A172 (cell line): ENCODE measurements around the gene CLEC20A. TPM values are rescaled to one million over a fixed set of nuclear protein-coding genes. Genes with fewer than 3 reads are reported as not detected.
"Not testable (repeated sequence)": the region's sequence is repeated elsewhere in the genome, so short reads cannot be mapped to it uniquely, and the experiment has no call there.

Source experiments
- DNase-seq: peaks from one replicate; pipeline ENCODE4 v3.0.0-alpha.2; 2015; ENCODE audit warnings: low spot score
- total RNA-seq: library from RNA; depleted of rRNA; stranded (reverse); fragments of >200 nt; shearing (Covaris generic); gene quantifications from 2 replicates; pipeline ENCODE4 v1.2.3, GENCODE V29; 2014

CLEC20A gene
- total RNA-seq, 1 experiment from 2014 or later: not detected

DNA sequence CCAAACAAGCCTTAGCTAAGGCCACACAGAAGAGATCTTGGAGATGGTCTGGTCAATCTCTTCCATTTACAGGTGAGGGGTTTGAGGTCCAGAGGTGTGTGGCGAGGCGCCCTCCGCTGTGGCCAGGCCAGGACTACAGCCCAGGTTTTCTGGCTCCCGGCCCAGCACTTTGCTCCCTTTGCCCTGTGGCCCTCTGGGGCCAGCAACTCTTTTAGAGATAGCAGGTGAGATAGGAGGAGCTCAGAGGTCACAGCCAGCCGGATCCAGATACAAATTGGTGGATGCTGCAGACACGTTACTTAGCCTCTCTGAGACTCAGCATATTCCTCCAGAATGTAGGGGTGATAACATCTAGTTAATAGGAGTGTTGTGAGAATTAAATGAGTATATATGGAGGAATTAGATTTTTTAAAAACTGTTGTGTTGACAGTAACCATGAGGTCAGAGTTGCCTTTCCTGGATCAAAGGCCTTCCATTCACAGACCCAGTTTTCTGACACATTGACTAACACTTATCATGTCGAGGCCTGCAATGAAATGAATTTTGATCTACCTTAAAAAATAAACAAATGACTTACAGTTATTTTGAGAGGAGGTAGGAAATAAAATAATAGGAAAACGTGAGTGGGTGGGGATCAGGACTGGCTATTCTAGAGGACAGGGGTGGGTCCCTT lies 32.7 kb upstream of the CLEC20A start:
- no peak for DNase-seq

DNA sequence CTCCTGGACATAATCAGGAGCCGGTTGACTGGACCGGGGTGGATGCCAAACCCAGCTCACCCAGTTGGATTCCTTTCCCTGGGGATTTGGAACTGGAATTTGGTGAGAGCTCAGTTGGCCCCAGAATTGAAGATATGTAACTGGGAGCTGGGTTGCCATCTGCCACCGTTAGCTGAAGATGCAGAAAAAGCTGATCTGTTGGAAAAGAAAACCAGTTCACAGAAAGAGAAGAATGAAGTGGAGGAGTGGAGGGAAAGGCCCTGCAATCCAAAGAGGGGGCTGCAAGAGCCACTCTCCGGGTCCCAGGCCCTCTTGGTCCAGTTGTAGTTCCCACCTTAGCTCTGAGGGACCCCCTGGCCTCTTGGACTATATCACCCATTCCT lies 32.2 kb upstream of the CLEC20A start:
- DNase-seq: no peak

DNA sequence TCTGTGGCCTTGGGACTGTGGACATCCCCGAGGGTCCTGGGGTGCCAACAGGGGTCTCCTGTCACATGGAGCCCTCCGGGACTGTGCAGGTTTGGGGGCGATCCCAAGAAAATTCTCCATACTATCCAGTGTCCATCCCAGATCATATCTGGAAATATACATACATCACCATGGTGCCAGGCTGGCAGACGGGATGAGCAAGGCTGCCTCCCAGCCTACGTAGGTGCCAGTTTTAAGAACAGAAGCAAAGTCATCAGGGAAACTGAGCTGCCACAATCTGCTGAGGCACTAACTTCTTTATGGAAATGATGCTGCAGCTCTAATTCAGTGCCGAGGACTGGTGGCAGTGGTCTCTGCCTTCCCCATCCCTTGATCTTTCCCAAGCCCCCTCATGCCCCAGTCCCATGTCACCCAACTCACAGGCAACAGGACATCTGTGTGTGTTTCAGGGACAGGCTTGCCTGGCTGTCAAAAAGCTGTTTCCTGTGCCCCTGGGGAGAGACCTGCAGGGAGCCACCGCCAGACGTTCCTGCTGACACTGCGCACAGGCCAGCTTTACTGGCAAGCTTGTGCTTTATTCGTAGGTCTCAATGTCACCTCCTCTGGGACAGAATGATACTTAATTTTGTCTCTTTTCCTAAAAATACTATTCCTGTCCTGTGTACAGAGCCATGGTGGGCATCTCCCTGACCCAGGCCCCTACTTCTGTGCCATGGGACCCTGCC lies 31.6 kb upstream of the CLEC20A start:
- no peak for DNase-seq

DNA sequence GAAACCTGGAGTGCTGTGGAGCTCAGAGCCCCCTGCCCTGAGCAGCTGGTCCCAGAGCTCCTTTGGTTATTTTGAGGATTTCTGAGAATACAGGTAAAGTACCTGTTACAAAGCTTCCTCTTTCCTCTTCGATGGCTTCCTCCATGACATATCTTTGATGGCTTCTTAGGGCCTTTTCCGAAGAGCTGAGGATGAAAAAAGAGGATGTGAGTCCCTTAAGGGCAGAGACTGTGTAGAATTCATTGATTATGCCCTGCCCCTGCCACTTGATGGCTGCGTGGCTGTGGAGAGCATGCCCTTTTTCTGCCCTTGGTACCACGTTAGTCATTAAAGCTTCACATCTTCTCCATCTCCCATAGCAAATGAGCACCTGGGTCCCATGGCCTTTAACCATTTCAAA lies 30.4 kb upstream of the CLEC20A start:
- no peak for DNase-seq

DNA sequence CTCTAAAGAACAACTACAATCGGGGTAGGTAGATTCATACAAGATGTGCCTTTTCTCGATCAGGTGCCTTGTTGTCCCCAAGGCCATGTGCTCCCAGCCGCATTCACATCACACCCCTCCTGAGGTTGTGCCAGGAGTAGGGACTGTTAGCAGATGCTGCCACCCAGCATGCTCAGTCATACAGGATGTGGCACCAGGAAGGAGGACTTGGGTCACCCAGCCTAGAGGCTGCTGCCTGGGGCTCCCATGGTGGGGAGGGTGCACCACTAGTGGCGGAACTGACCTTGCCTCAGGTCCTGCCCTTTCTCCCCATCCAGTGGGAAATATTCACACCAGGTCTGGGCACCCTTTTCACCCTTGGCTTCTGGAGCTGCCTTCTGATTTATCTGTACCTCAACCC lies 24.5 kb upstream of the CLEC20A start:
- DNase-seq: no peak

DNA sequence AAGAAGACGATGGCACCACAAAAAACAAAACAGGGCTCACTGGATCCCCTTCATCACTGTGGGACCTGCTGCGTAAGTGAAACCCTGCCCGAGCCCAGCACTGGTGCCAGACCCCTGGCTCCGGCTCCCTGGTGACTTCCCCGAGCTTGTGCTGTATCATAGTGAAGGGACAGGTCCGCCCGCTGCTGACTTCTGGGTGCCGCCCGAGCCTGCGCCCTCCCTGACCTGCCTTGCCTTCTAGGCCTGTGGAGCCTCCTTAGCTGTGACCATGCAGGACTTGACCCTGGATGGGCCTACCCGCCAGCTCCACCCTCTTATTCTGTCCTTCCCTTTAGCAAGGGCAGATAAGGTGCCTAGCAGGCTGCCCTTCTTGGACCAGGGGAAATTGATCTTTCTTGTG lies 24.0 kb upstream of the CLEC20A start:
- no peak for DNase-seq

DNA sequence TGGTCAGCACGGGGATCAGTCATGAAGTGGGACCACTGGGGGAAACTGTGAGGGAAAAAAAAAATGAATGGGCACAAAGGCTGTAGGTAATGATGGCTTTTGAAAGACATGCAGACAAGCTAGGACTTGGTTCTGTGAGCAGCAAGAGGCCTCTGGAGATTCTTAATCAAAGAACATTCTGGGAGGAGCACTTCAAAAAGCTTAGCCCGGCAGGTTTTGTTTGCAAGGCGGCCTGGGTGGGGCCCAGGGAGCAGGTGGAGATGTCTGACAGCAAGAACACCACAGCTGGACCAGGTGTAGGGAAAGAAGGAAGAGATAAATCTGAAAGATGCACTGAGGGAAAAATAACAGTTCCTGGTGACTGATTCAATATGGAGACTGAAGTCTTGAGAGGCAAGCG lies 22.1 kb upstream of the CLEC20A start:
- no peak for DNase-seq

DNA sequence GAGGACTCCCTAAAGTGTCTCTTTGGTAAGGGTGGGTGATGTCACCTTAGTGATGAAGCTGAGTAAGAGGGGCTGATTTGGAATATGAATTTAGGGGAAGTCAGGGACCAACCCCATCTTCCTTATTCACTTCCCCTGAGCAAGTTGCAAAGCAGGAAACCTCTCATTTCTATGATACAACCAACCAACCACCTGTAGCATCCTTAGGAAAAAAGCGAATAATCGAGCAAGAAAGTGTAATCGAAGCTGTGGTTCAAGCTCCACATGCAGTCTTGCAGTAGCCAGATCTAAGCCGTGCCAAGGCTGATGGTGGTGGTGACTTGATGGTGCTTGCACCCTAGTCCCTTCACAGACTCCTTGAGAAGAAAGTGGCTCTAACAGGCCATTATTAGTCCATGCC lies 19.3 kb upstream of the CLEC20A start:
- DNase-seq: no peak

DNA sequence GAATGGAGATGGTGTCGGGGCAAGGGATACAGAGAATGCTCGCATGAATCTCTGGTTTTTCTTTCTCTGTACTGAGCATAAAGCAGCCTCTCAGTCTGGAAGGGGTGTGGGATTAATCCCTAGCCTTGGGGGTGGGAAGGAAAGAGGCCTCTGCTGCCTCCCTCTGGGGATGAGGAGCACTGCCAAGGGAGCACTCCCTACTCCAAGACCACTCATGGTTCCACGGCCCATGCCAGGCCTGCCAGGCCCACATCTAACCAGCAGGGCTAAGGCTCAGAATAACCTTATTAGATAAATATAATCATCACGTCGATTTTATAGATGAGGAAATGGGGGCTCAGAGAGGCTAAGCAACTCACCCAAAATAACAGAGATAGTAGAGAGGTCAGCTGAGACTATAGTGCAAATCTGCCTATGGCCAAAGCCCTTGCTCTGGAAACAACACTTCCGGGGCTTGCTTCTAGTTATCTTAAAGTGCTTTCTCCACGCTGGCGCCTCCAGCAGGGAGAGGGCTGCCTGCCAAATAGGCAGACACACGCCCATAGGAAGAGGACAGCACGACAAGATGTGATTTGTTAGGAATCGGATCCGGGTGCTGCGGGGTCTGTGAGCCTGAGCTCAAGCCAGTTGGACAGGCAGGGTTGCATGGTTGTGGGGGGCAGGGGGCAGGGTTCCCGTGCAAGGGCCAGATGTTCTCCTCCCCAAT lies 16.7 kb upstream of the CLEC20A start:
- DNase-seq: no peak

DNA sequence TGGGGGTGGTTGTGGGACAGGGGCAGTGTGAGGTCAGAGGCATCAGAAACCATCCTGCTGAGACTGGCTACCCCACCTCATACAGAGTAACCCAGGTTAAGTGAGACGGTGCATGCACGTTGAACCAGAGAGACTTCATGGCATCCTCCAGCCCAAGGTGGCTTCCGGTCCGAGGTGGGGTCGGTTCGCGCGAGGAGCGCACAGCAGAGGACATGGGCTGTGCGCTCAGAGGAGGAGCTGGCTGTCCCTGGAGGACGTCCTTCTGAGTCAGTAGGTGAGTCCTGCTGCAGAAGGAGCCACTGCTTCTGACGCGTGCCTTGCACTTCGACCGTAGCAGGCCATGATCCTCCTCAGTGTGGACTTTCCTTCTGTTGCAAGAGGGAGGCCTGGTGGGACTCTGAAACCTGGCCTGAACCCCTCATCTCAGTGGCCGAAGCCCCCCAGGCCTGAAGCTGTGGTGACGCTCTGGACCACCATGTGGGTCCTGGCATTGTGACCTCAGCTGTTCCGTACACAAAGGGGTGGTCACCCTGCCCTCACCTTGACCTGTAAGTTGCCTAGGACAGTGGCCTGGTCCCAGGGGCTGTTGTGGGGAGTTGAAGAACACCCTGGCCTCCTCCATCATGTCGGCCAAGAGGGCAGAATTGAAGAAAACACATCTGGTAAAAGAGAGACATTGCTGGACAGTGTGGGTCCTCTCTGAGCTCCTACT lies 16.0 kb upstream of the CLEC20A start, which contains the start of gene TEX35:
Gene TEX35, plus strand, starts transcription at position 544 of the 712 bp plus-strand sequence. Its CDS starts 80 bp downstream, at position 624.
- no peak for DNase-seq

DNA sequence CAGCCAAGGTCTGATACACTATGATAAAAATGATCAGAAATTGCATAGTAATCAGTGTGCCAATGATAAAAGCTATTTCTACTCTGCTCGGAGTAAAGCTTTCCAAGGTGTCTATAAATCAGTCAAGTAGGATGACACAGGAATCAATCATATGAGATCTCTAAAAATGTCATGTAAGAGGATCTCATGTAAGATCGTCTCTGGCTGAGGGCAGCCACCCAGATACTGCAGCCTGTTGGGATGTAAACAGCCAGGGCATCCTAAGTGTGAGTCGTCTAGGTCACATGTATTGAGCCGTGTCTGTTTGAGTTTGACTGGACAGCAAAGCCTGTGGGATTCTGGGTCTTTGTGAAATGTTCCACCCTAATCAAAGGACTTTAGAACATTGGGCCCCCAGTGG lies 13.4 kb upstream of the CLEC20A start:
- DNase-seq: no peak

DNA sequence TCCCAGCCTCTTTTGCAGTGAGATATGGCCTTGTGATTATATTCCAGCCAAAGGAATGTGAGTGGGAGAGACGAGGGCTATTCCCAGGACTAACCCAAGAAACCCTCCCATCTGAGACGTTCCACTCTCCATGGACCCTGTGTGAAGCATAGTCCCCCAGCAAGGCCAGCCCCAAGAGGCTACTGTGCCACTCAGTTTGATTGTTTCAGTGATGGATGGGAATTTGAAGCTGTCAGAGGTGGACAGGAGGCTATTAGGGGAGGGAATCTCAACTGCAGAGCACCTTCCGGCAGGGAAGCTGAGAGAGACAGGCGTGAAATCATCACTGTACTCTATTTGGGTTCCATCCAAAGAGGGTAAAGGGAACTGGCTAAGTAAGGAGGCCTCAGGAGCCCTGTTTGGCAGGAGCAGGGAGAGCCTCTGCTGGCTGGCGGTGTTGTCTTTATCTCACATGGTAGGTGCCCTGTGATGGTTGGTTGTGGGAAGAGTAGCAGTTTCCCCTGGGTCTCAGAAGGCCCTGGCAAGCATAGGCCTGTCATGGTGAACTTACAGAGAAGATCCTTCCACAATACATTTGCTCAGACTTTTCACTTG lies 12.7 kb upstream of the CLEC20A start:
- DNase-seq: no peak

DNA sequence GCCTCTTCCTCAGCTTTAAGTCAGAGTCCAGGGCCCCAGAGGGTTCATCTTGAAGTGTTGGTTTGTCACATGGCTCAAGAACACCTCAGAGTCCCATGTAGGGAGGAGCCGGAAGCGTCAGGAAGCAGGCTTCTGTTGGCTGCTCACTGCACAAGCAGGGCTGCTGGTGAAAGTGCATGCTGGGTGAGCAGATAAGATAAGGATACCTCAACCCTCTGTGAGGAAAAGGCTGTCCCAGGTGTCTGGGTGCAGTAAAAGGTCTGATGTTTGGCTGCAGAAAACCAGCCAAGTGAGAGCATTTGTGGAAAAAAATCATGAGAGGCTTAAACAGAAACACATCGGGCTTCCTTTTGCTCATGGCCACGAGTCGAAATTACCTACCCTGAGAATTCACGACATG lies 9.9 kb upstream of the CLEC20A start:
- DNase-seq: no peak

DNA sequence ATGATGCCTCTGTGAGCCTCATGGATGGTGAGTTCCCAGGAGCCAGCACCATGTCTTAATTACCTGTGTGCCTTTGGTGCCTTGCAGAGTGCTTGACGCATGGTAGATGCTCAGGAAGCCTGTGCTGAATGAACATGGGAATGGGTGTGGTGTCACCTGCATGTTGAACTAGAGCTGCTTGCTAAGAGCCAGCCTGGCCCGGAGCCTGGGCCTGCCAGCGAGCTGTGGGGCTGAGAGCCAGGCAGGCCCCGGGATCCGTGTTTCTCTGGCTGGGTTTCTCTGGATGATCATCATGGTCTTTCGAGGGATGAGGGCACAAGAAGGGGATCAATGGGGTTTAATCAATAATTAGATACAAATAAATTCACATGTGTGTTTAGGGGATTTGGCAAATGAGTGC lies 9.4 kb upstream of the CLEC20A start:
- DNase-seq: no peak

DNA sequence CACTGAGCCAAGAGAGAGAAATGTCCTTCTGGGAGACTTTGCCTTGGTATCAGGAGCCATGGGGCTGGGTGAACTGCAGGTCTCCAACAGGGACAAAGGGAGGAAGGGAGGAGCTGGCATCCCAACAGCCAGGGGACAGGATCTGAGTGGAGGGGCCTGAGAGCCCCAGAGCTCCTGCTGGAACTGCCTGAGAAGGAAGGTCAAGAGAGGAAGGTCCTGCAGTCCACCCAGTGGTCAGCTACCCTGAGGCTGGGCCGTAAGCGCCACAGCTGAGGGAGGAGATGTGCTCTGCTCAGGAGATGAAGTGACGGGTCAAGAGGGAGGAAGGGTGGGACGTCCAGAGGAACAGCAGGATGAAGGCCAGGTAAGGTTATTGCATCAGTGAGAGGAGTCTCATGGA lies 7.5 kb upstream of the CLEC20A start:
- no peak for DNase-seq

DNA sequence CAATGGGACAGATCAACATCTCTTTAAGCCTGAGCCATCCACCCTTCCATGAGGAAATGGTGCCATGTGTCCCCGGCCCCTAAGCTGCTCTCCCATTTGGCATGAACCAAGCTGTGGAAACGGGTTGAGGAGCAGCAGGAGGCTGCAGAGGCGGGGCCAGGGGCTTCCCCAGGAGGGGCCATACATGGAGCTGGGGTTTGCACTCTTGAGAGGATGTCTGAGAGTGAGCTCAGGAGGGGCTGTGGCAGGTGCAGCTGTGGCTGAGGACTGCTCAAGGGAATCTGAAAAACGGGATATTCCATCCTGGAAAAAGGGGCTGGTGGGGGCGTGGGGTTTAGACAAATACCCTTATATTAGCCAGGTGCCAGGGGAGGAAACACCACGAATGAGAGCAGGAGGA lies 7.1 kb upstream of the CLEC20A start:
- no peak for DNase-seq

DNA sequence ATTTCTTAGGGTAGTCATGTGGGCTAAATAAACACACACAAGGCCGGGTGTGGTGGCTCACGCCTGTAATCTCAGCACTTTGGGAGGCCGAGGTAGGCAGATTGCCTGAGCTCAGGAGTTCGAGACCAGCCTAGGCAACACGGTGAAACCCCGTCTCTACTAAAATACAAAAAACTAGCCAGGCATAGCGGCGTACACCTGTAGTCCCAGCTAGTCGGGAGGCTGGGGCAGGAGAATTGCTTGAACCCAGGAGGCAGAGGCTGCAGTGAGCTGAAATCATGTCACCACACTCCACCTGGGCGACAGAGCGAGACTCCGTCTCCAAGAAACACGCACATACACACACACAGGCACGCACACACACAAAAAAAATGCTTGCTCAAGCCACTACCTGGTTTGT lies 6.6 kb upstream of the CLEC20A start:
- DNase-seq: not testable (repeated sequence)

DNA sequence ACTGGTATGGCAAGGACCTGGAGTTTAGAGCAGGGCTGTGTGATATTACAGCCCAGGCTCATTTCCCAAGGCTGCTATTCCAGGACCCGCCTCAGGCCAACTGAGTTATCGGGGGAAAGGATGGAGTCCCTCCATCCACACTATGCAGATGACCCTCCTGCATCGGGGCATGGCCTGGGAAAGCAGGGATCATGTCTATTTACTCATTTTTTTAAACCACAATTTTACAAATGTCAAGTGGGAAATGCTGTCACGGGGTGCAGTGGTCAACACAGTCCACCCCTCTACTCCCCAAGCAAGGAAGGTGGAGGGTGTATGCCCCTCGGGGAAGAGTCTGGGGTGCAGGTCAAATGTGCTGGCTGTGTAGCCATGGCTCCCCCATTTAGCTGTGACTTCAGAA lies 6.1 kb upstream of the CLEC20A start:
- DNase-seq: no peak

DNA sequence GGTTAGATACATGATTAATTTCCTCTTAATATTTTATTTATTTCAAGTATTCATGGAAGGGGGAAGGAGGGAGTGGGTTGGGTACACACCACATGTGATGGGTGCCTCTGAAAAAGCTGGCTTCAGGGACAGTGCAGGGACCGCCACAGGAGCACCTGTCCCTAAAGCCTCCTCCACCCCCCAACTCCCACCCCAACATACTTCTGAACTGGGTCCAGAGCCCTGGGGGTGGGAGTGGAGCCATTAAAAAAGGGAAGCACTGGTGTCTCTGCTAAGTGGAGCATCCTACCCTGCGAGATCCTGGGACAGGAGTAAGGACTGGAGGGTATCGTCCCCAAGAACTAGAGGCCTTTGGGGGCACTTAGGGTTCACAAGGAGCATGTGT lies 5.6 kb upstream of the CLEC20A start:
- no peak for DNase-seq

DNA sequence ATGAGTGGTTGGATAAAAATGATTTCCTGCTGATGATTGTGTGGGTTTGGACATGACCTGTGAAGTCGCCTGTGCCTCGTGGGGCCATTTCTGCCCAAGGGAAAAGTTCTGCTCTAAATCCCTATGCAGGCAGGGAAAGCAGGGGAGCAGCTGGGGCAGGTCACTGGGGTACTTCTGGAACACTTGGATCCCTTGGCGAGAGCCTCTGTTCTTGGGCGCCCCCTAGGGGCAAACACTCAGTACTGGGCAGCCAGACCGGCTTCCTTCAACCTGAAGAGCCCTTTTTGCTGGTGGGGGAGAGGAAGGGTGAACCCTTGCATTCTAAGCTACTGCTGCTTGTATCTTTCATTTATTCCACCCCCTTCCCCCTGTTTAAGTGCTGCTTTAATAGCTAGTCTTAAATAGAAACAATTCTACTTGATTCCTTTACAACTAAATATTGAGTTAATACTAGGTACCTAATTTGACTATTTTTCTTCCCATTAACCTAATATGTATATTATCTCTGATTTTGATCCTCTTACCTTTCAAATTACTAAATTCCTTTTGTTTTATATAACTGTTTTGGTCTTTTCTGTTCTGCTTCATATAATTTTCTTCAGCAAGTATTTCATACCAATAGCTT lies 5.1 kb upstream of the CLEC20A start:
- peak; percentile 76 for DNase-seq

DNA sequence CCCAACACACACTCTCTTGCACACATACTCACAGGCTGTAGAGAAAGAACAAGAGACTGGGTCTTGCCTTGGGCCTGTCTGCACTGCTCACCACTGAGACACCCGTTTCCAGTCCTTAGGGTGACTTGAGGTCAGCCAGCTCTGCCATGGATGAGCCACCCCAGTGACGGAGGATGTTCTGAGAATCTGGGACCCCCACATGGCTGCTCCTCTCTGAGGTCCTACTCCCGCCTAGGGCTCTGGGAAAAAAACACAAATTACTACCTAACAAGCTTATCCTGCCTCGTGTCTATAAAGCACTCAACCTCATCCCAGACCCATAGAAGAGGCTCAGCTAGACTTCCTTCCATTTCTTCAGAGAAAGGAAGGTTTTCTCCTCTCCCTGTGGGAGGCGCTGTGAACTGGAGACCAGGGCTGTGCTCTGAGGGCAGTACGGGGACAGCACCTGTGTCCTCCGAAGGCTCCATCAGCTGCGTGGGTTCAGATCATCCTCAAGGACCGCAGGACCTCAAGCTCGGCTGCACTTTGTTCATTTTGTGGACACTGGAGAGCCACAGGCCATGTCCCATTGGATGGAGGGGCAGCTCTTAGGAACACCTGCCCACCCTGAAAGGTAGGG lies 4.3 kb upstream of the CLEC20A start:
- DNase-seq: no peak
